Neural cell (in vitro differentiated cells): ENCODE measurements around the gene UQCC2.

Experiments used
- CTCF ChIP-seq: fragments of 450-650 bp; IDR thresholded peaks from 2 replicates; pipeline ENCODE4 v1.5.1; 2014; ENCODE audit warnings: antibody characterized with exemption, mild to moderate bottlenecking, moderate library complexity; ENCODE audit not compliant: poor library complexity, severe bottlenecking
- EP300 ChIP-seq: fragments of 450-650 bp; conservative IDR thresholded peaks from 2 replicates; pipeline ENCODE4 v1.6.1; 2014; ENCODE audit warnings: antibody characterized with exemption, mild to moderate bottlenecking, moderate library complexity; ENCODE audit not compliant: poor library complexity, severe bottlenecking
- EZH2 ChIP-seq: fragments of 200-600, 300-800 bp; shearing (Covaris generic), sonication (generic); IDR thresholded peaks from 2 replicates; pipeline ENCODE4 v1.6.1; 2014; ENCODE audit warnings: antibody characterized with exemption, low read length, borderline replicate concordance, mild to moderate bottlenecking; ENCODE audit not compliant: insufficient read depth, poor library complexity, severe bottlenecking
- MXI1 ChIP-seq: fragments of 450-650 bp; conservative IDR thresholded peaks from 2 replicates; pipeline ENCODE4 v1.6.1; 2014; ENCODE audit warnings: antibody characterized with exemption, mild to moderate bottlenecking; ENCODE audit not compliant: poor library complexity, severe bottlenecking
- POLR2AphosphoS5 ChIP-seq: IDR thresholded peaks from 2 replicates; pipeline ENCODE4 v1.6.1; 2012
- RAD21 ChIP-seq: fragments of 450-650 bp; conservative IDR thresholded peaks from 2 replicates; pipeline ENCODE4 v1.6.1; 2014; ENCODE audit warnings: antibody characterized with exemption, mild to moderate bottlenecking, moderate library complexity
- SMC3 ChIP-seq: fragments of 450-650 bp; conservative IDR thresholded peaks from 2 replicates; pipeline ENCODE4 v1.6.1; 2014; ENCODE audit warnings: antibody characterized with exemption, mild to moderate bottlenecking, moderate library complexity; ENCODE audit not compliant: poor library complexity
- TAF1 ChIP-seq: IDR thresholded peaks from 2 replicates; pipeline ENCODE4 v1.6.1; 2012; ENCODE audit warnings: low read depth

- TF ChIP-seq EP300, result no peak
- no peak for TF ChIP-seq CTCF
- TF ChIP-seq POLR2AphosphoS5, result no peak
- no peak for TF ChIP-seq EZH2
- no peak for TF ChIP-seq MXI1
- TF ChIP-seq SMC3, result no peak
- no peak for TF ChIP-seq RAD21
- no peak for TF ChIP-seq TAF1
These were observed 13.7 kb downstream of the UQCC2 start for GRCh38 chr6:33697845-33698244.
